ENCODE measurements around the gene SAMD4A.

GRCh38 chr14:54686871-54687749, 120.2 kb downstream of the SAMD4A start:
- TF ChIP-seq CTCF (IDR thresholded peaks at IDR 0.05) (no peak), POLR2A (IDR thresholded peaks at IDR 0.05) (no peak)
